GM18498 (cell line): ENCODE data around the gene TMEM270.
"Not testable (repeated sequence)": the region's sequence is repeated elsewhere in the genome, so short reads cannot be mapped to it uniquely, and the experiment has no call there.

Experiments
- ATAC-seq: cut with Tn5 transposase; IDR thresholded peaks from one replicate; pipeline ENCODE4 v1.9.1; 2021; ENCODE audit warnings: mild to moderate bottlenecking, moderate library complexity; ENCODE audit not compliant: unreplicated experiment

Gene TMEM270

DNA sequence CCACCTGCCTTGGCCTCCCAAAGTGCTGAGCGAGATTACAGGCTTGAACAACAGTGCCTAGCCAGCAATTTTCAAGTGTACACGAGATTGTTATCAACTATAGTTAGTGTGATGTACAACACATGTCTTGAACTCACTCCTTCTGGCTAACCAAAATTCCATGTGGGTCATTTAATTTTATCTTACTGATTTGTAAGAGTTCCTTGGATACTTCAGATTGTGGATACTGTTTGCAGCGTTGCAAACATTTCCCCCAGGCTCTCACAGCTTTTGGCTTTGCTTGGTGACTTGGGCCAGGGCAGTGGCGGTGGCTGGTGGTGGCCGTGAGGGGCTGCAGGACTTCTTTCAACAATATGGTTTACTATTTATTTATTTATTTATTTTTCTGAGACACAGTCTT, 8.5 kb upstream of the TMEM270 start:
- ATAC-seq, result no peak

- no peak for ATAC-seq
Observed at GRCh38 chr7:73856941-73857340, 4.0 kb upstream of the TMEM270 start.

DNA sequence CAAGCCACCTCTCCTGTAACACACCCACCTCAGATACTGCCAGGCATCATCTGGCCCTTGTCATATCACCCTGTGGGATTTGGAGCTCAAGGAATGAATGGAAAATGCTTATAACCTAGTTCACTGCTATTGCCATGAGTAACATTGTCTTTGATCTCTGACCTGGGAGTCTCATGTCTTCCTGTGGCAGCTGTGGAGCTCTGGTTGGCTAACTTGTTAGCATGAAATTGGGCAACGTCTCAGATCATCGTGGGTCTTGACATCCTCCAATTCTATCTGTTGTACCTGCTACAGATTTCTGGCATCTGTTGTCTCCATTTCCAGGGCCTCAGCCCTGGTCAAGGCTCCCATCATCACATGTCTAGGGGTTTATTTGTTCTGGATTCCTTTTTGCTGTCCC, 2.2 kb upstream of the TMEM270 start:
- ATAC-seq, result no peak

DNA sequence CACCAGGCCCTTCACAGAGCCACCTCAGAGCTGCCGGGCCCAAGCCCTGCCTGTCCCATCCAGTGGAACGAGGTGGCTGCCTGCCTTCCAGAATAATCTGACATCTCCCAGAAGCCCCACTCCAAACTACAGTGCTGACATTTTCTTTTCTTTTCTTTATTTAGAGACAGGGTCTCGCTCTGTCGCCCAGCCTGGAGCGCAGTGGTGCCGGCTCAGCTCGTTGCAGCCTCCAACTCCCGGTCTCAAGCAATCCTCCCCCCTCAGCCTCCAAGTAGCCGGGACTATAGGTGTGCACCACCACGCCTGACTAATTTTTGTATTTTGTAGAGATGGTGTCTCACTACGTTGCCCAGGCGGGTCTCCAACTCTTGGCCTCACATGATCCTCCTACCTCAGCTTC, 346 bp downstream of the TMEM270 start:
- ATAC-seq, result no peak

DNA sequence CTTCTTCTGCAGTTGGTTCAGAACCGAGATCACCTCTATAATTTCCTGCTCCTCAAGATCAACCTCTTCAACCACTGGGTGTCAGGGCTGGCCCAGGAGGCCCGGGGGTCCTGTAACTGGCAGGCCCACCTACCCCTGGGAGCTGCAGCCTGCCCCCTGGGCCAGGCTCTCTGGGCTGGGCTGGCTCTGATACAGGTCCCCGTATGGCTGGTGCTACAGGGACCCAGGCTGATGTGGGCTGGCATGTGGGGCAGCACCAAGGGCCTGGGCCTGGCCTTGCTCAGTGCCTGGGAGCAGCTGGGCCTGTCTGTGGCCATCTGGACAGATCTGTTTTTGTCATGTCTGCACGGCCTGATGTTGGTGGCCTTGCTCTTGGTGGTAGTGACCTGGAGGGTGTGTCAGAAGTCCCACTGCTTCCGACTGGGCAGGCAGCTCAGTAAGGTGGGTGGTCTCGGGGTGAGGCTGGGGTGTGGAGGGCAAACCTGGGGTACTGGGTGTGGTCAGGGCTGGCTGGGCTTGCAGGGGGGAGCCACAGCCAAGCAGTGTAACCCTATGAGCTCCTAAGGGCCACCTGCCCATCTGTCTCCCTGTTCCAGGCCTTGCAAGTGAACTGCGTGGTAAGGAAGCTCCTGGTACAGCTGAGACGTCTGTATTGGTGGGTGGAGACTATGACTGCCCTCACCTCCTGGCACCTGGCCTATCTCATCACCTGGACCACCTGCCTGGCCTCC, 4.2 kb downstream of the TMEM270 start:
- ATAC-seq, result no peak

DNA sequence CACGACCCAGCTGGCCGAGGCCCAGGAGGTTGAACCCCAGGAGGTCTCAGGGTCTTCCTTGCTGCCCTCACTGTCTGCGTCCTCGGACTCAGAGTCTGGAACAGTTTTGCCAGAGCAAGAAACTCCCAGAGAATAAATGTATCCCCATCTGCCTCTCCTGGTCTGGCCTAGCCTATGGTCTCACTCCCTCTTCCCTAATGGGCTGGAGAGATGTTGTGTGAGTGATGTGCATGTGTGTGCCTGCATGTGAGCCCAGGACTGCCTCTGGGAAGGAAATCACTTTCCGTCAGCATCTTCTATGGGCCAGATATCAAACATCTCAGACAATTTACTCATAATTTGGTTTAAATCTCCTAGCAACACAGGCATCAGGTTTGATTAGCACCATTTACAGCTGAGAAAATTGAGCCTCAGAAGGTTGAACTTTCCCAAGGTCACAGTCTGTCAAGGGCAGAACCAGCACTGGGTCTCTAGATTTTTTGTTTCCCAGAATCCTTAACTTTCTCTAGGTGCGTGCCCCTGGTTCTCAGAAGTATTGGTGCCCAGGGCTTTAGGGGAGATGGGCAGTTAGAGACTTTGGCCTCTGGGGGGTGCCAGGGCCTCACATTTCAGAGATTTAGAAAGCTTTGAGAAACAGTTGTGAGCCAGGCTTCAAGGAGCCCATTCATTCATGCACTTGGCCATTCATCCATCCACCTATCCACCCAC, 4.9 kb downstream of the TMEM270 start:
- ATAC-seq, result no peak

- ATAC-seq, result no peak
Observed at GRCh38 chr7:73866446-73866767, 5.4 kb downstream of the TMEM270 start.

GRCh38 chr7:73869011-73869798, 8.2 kb downstream of the TMEM270 start:
- ATAC-seq, result no peak

DNA sequence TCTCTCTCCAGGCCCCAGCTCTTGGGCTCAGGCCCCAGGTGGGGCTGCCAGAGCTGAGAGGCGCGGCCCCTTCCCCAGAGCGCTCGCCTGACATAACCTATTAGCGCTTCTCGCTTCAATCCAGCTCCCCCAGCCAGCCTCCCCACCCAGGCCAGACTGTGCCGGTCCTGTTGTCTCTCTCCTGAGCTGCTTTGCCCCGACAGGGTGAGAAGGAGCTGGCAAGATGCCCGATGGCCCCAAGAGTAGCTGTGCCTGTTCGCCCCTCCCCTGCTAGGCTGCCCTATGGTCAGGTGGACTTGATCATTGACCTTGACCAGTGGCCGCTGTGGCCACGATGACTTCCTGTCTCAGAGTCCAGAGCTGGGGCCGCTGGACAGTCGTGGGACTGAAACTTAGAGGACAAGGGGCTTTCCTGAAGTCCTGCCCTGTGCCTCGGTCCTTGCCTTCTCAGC, 9.1 kb downstream of the TMEM270 start:
- ATAC-seq, result no peak

DNA sequence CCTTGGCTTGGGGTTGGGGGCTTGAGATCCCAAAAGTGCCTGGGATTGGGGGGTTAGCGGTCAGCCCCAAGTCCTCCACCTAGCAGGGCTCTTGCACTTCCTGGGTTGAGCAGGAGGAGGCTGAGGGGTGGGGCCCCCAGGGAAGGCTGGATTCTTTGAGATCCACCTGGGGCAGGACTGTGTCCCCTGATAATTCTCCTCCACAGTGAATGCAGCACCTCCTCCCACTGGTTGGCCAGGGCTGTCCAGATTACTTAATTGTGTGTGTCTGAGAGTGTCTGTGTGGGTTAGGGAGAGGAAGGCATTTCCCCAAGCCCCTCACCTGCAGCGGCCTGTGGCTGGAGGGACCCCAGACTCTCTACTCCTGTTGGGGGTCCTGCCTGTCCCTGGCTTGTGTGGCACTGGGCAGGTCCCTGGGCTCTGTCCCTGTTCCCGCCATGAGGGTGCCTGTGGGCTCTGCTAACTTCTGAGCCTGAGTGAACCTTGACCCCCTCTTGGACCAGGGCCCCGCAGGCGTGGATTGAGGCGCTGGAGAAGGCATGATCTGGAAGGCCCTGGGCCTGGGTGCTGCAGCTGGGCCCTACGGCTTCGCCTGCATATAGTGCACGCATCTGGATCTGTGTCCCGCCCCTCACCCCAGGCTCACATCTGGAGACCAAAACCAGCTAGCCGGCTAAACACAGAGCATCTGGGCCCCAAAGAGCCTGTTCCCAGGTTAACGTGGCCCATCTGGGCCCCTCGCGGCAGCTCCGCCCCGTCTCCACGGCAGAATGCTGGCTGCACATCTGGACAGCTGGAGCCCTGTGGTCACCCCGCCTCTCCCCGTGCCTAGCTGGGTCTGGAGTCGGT, 10.4 kb downstream of the TMEM270 start:
- ATAC-seq, result no peak

DNA sequence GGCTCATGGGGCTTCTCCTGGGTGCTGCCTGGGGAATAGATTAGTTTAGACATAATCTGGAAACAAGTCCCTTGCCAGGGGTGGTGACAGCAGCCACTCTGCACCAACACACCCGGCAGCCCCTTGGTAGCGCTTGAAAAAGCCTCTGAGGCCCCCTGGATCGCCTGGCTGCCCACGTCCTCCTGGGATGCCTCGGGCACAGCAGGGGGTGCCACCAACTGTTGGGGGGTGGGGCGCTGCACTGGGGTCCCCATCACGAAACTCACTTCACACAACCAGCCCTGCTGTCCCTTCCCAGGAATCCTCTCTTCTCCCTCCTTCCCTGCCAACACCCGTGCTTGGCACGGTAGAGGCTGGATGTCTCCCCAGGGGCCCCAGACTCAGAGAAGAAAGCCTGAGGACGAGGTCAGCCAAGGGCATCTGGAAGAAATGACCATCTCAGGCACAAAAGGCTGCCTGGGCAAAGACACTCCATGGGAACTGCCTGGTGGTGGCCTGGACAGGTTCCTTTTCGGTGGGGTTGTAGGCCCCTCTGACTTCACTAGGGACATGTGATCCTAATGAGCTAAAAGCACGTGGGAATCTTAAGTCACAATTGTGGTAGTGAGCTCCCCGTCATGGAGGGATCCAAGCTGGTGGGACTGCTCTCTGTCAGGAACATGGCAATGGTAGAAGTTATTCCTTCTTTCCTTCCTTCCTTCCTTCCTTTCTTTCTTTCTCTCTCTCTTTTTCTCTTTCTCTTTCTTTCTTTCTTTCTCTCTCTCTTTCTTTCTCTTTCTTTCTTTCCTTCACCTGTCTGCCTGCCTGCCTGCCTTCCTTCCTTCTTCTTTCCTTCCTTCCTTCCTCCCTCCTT, 11.3 kb downstream of the TMEM270 start:
- ATAC-seq, result no peak

DNA sequence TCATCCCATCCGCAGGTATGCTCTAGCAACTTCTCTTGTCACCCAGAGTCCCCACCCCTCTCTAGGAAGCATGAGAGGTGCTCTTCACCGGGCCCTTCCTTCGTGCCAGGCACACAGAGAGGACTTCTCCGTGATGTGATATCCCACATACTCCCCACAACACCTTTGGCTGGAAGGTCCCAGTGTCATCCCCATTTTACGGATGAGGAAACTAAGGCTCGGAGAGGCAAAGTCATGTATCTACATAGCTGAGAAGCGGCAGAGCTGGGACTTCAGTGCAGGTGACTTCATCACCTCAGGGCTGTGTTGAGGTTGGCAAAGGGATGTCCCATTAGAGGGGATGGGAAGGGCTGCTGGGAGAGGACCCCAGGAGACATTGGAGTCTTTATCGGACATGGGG, 15.4 kb downstream of the TMEM270 start:
- ATAC-seq, result no peak

GRCh38 chr7:73876973-73877372, 16.0 kb downstream of the TMEM270 start:
- ATAC-seq, result no peak

DNA sequence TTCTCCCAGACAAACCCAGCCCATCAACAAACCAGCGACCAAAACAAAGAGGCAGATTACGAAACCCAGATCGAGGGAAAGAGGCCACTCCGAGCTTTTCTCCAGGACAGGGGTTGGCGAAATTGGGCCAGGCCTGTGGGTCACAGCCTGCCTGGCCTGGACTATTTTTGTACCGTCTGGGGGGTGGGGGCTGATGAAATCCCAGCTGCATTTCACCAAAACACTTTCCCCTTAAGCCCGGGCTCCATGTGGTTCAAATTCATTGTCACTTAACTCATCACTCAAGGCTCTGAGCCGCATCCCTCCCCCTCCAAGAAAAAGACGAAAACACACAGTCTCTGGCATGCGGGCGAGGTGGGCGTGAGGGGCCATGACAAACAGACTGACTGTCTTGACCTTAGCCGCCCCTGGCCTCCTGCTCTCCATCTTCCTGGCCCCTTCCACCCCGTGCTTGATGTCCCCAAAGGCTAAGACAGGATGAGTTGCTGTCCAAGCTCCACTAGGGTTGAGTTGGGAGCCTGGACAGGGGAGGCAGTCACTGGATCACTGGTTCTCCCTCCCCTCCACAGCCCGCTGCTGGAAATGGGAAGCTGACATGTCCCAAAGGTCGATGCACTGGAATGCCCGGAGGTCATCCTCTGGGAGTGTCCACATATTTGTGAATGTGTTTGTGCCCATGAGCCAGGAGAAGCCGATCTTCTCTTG, 19.2 kb downstream of the TMEM270 start:
- ATAC-seq, result no peak

- no peak for ATAC-seq
Observed at GRCh38 chr7:73880755-73881328, 19.9 kb downstream of the TMEM270 start.

GRCh38 chr7:73881352-73882046, 20.5 kb downstream of the TMEM270 start:
- ATAC-seq, result no peak

- no peak for ATAC-seq
Observed at GRCh38 chr7:73882047-73882402, 21.1 kb downstream of the TMEM270 start.

DNA sequence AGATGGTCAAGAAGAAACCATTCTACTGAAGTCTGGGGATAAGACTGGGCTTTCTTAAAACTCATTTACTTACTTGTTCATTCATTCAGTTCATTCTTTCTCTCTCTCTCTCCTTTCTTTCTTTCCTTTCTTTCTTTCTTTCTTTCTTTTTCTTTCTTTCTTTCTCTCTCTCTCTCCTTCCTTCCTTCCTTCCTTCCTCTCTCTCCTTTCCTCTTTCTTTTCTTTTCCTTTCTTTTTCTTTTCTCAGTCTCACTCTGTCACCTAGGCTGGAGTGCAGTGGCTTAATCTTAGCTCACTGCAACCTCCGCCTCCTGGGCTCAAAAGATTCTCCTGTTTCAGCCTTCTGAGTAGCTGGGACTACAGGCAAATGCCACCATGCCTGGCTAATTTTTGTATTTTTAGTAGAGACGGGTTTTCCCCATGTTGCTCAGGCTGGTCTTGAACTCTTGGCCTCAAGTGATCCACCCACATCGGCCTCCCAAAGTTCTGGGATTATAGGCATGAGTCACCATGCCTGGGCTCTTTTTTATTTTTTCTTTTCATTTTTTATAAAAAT, 24.0 kb downstream of the TMEM270 start:
- not testable (repeated sequence) for ATAC-seq
